D341Med (cell line): ENCODE results near the gene MKNK2.

Source experiments
- DNase-seq: peaks from one replicate; pipeline ENCODE4 v3.0.0; 2012; ENCODE audit warnings: low spot score

Gene MKNK2

DNA sequence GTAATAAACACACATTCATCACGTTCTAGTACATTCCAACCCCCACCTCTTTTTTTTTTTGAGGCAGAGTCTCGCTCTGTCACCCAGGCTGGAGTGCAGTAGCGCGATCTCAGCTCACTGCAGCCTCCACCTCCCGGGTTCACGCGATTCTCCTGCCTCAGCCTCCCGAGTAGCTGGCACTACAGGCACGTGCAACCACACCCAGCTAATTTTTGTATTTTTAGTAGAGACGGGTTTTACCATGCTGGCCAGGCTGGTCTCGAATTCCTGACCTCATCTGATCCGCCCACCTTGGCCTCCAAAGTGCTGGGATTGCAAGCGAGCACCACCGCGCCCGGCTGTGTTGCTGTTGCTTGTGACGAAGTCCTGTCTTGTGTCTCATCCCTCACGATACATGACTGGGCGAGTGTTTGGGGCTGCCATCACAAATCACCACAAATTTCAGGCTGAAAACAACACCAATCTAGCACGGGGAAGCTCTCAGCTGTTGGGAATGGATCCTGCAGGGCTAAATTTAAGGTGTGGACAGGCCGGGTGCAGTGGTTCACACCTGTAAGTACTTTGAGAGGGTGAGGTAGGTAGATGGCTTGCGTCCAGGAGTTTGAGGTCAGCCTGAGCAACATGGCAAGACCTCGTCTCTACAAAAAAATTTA lies 29.4 kb upstream of the MKNK2 start:
- no peak for DNase-seq

- no peak for DNase-seq
Measured at GRCh38 chr19:2079865-2080301, 28.8 kb upstream of the MKNK2 start.

DNA sequence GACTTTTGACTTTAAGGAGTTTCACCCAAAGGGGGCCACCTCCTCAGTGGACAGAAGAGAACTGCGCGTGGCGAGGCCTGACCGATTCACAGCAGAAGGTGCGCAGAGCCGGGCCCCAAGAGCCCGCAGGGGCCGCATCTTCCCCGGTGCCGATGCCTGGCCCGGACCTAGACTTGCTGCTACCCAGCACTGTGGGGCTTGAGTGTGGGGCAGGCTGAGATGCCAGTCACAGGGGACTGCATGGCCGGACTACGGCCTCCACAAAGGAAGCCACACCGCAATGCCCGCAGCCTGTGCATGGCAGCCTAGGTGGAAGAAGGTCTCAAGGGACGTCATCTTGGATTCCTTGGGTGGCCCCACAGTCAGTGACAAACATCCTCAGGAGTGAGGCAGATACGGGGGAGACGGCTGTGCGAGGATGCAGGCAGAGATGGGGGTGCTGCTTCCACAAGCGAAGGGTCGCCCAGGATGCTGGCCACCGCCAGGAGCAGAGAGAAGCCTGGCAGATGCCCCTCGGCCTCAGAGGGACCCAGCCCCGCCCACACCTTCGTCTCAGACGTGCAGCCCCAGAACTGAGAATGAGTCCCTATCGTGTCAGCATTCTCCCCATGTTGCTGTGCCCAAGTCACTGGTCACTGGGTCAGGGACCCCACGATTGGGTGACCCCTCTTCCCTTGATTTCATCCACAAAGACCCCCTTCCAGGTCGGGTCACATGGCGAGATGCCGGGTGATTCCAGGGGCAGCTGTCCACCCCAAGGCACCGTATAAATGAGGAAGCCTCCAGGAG lies 28.2 kb upstream of the MKNK2 start:
- no peak for DNase-seq

GRCh38 chr19:2077833-2078619 lies 27.0 kb upstream of the MKNK2 start:
- no peak for DNase-seq

GRCh38 chr19:2077398-2077797 lies 26.4 kb upstream of the MKNK2 start:
- DNase-seq = no peak

DNA sequence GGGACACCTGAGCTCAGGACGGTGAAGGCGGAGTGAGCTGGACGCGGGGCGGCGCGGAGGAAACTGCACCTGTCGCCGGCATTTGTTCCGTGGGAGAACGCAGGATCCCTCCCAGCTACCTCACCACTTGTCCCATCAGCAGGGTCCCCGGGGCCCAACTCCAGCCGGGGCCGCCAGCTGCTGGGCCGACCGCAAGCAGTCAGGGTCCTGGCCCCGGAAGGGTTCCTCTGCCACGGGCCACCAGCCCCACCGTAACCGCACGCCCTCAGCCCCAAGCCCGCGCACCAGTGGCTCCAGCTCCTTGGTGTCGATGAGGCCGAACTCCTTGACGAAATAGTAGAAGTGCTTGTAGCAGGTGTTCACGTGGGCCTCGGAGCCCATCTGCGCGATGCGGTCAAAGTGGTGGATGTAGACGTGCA lies 25.5 kb upstream of the MKNK2 start:
- DNase-seq = no peak

GRCh38 chr19:2072757-2073551 lies 21.9 kb upstream of the MKNK2 start:
- no peak for DNase-seq

DNA sequence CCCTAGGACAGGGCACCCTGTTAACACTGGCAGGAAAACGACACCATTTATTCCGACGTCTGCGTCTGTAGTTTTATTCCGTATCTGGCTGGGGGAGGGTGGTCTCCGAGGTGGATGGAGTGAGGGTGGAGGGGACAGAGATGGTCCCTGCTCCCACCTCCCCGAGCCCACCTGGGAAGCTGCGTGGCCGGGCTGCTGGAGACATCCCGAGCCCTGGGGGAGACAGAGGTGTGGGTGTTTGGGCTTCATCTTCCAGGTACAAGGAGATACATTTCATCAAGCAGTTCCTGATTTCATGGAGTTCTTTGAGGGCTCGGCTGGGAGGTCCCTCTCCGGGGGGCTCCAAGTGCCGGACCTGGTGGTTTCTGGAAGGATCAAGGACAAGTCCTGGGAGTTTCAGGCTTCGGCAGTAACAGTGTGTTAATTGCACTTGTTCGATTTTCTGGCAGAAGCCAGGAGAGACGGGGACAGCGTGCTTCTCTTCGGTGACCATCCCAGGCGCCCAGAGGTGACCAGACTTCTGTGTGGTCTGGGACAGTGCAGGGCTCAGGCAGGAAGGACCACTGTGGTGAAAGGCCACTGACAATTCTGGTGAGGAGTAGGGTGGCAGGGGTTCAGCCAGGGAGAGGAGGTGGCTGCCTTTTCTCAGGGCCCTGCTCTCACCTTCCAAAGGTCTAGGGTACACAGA lies 20.1 kb upstream of the MKNK2 start:
- no peak for DNase-seq

DNA sequence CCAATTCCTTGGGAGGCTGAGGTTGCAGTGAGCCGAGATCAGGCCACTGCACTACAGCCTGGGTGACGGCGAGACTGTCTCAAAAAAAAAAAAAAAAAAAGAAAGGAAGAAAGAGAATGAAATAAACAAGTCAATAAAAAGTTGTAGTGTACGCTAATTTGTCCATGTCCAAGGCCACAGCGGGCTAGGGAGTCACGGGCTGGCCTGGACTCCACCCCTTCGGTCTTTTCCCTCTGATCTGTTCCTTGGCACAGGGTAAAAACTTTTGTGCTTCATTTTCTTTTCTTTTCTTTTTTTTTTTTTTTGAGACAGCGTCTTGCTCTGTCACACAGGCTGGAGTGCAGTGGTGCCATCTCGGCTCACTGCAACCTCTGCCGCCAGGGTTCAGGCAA lies 19.4 kb upstream of the MKNK2 start:
- no peak for DNase-seq

GRCh38 chr19:2064788-2065524 lies 13.9 kb upstream of the MKNK2 start:
- DNase-seq = no peak

GRCh38 chr19:2064395-2064787 lies 13.3 kb upstream of the MKNK2 start:
- DNase-seq = no peak

DNA sequence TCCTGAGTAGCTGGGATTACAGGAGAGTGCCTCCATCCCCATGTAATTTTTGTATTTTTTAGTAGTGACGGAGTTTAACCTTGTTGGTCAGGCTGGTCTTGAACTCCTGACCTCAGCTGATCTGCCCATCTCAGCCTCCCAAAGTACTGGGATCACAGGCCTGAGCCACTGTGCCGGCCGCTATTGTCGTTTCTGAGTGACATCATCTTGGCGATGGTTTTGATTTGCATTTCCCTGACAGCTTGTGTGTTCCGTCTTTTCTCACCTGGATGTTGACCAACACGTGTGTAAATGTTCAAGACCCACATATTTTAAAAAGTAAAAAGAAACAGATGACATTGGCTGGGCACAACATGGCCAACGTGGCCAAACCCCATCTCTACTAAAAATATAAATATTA lies 12.8 kb upstream of the MKNK2 start:
- no peak for DNase-seq

DNA sequence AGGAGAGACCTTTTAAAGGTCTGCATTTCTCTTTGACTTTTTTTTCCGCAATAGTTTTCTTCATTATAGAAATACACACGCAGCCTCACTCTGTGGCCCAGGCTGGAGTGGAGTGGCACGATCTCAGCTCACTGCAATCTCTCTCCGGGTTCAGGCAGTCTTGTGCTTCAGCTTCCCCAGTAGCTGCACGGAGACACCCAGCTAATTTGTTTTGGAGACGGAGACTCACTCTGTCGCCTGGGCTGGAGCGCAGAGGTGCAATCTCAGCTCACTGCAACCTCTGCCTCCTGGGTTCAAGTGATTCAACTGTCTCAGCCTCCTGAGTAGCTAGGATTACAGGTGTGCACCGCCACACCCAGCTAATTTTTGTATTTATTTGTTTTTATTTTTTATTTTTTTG lies 11.7 kb upstream of the MKNK2 start:
- no peak for DNase-seq

- DNase-seq = no peak
Measured at GRCh38 chr19:2062389-2062729, 11.3 kb upstream of the MKNK2 start.

DNA sequence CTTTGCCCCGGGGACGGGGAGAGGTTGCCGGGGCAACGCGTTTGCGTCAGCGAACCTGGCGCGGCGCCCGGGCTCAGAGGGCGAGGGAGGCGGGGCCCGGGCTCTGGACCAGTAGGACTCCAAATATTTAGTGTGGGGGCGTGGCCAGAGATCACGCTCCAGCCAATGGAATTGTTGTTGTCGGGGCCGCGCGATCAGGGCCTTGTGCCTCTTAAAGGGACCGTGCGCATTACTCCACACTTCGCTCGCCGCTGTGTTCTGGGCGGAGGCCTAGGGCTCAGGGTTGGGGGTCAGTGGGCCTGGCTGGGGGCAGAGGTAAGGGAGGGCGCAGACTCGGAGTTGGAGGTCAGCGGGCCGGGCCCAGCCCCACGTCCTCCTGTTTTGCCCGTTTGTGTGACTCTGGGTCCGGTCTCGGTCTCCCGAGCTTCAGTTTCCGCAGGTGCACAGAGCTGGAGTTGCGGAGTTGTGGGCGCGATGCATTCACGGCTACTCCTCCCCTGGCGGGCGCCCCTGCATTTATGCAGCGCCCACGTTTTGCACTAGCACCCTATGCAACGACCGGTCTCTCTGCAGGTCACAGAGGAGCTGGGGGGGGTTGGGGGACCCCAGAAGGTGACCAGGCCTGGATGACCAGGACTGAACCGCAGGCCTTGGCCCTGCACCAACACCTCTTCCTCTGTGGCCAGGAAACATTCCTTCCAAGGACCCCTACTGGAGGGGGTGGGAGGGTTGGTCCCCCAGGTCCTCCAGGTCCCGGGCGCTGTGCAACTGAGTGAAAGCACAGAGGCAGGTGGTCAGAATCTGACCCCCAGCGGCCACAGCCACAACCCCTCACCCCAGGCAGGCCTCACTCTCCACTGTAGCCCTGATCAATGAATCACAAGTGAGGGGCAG lies 10.7 kb upstream of the MKNK2 start:
- peak; percentile 99 for DNase-seq

DNA sequence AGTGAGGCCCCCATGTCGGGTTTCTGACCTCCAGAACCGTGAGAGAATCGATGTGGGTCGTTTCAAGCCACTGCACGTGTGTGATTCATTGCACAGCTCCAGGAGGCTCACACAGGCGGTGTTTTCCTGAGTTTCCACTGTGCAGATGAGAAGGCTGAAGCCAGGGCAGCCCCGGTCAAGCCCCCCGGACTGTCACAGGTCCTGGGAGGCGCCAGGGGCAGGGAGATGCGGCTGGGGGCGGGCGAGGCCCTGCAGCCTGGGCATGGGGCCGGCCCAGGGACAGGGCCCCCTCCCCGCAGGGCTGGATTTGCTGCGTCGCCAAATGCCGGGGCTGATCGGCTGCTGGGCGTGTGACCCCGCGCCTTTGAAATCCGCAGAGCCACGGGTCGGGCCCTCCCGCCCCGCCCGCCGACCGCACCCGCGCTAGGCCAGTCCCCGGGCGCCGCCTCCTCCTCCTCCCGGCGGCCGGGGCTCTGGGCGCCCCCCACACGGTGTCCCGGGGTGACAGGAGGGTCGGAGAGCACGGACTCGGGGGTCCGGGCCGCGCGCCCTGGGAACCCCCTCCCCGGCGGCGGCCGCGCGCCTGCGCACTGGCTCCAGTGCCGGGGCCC lies 9.9 kb upstream of the MKNK2 start:
- DNase-seq = no peak

DNA sequence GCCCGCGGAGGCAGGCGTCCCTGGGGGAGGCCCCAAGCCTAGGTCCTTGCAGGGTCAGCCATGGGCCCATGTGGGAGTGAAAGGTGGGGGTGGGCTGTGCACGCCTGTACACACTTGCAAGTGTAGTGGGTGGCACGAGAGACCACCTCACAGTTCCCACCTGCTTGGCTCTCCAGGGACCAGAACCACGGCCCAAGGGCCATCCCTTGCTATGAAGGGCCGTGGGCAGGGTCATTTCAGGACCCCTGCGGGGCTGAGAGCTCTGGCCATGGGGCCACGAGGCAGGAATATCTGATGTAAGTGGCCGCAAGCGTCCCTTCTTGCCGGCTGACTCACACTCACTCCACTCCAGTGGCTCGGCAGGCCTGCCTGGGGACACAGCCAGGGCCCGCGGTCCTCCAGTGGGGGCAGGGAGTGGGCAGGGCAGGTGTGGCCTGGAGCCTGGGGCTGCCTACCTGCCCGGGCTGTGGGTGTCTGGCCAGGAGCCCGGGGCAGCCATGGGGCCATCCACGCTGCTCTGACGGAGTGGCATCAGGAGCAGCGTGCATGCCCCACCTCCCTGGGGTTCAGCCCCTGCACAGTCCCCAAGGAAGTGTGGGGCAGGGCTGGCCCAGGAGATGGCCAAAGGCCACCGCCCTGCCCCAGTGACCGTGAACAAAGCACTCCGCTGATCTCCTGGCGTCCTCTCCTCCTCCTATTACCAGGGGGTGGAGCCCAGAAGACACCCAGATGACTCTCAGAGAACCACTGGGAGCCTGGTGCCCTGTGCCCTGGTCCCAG lies 8.6 kb upstream of the MKNK2 start:
- no peak for DNase-seq

- DNase-seq = no peak
Measured at GRCh38 chr19:2058570-2059421, 7.8 kb upstream of the MKNK2 start.
